ENCODE data around the gene ZNF554.

ZNF554 gene

DNA sequence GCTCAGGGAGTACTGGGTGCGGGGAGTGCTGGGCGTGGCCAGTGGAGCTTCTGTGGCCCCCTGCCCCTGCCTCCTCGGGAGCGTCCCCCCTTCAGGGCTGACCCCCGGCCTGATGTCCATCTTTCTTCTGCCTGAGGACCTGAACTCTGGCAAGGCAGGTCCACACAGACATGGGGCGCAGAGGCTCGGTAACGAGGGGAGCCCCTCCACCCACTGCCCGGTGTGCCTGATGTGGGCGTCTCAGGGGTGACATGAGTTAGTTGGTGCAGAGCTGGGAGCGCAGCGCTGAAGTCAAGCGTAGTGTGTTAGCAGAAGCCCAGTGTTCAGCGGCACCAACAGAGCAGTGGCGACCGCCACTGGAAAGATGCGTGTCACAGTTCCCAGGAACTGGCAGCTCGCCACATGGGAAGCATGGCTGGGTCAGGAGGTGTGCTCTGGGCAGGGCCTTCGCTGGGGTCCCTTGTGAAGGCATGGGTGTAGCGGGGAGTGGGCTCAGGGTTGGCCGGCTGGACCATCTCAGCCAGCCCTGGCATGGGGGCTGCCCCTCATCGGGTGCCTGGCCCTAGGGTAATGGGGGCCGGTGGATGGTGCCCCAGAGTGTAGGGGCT is 22.9 kb upstream of the ZNF554 start:
- in situ Hi-C loops (cut with MboI; ENCODE audit: low pct_unique_long_range_greater_than_20kb, low sequenced_read_pairs, unreplicated experiment) = no loop called here
- DNase-seq (ENCODE audit: low spot score) = no peak
- TF ChIP-seq, protein P1, sequence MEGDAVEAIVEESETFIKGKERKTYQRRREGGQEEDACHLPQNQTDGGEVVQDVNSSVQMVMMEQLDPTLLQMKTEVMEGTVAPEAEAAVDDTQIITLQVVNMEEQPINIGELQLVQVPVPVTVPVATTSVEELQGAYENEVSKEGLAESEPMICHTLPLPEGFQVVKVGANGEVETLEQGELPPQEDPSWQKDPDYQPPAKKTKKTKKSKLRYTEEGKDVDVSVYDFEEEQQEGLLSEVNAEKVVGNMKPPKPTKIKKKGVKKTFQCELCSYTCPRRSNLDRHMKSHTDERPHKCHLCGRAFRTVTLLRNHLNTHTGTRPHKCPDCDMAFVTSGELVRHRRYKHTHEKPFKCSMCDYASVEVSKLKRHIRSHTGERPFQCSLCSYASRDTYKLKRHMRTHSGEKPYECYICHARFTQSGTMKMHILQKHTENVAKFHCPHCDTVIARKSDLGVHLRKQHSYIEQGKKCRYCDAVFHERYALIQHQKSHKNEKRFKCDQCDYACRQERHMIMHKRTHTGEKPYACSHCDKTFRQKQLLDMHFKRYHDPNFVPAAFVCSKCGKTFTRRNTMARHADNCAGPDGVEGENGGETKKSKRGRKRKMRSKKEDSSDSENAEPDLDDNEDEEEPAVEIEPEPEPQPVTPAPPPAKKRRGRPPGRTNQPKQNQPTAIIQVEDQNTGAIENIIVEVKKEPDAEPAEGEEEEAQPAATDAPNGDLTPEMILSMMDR (IDR thresholded peaks at IDR 0.05; ENCODE audit: extremely low read depth, insufficient read depth, missing control alignments) = no peak

- in situ Hi-C loops (cut with MboI; ENCODE audit: low pct_unique_long_range_greater_than_20kb, low sequenced_read_pairs, unreplicated experiment) = no loop called here
- TF ChIP-seq, protein P1 (IDR thresholded peaks at IDR 0.05; ENCODE audit: extremely low read depth, insufficient read depth, missing control alignments) = no peak
- DNase-seq (ENCODE audit: low spot score) = no peak
Measured at GRCh38 chr19:2797280-2797679, 22.4 kb upstream of the ZNF554 start.

- TF ChIP-seq, protein P1 (IDR thresholded peaks at IDR 0.05; ENCODE audit: extremely low read depth, insufficient read depth, missing control alignments) = no peak
- no peak for DNase-seq (ENCODE audit: low spot score)
- in situ Hi-C loops (cut with MboI; ENCODE audit: low pct_unique_long_range_greater_than_20kb, low sequenced_read_pairs, unreplicated experiment) = no loop called here
Measured at GRCh38 chr19:2798158-2798685, 21.4 kb upstream of the ZNF554 start.

- DNase-seq (ENCODE audit: low spot score) = no peak
- in situ Hi-C loops (cut with MboI; ENCODE audit: low pct_unique_long_range_greater_than_20kb, low sequenced_read_pairs, unreplicated experiment) = no loop called here
- TF ChIP-seq, protein P1 (IDR thresholded peaks at IDR 0.05; ENCODE audit: extremely low read depth, insufficient read depth, missing control alignments) = no peak
Measured at GRCh38 chr19:2798733-2799132, 20.9 kb upstream of the ZNF554 start.

DNA sequence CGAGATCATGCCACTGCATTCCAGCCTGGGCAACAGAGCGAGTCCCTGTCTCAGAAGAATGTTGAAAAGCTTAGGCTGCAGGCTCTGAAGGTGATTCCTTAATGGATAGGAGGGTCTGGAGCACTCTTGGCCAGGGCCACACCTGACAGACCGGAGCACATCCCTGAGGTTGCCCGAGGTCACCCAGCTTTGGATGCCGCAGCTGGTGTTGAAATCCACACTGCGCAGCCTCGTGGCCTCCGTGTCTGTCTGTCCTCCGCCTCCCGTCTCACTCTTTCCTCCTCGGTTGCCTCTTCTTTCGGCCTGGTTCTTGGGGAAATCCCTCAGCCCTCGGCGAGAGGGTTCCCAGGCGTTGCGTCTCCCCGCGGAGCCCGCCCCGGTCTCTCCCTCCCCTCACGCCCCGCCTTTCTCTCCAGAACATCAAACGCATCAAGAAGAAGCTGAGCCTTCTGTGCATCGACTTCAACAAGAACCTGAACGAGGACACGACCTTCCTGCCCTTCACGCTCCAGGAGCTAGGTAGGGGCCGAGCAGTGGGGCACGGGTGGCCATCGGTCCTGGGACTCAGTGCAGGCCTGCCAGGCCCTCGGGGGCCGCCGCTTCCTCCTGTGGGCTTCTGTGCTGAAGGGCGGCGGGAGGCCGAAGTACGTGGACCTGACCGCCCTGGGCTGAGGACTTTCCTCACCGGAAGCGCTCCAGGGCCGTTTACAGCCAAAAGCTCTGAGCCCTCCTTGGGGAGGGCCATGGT is 20.2 kb upstream of the ZNF554 start:
- DNase-seq (ENCODE audit: low spot score) = no peak
- TF ChIP-seq, protein P1 (IDR thresholded peaks at IDR 0.05; ENCODE audit: extremely low read depth, insufficient read depth, missing control alignments) = no peak
- in situ Hi-C loops (cut with MboI; ENCODE audit: low pct_unique_long_range_greater_than_20kb, low sequenced_read_pairs, unreplicated experiment) = no loop called here

DNA sequence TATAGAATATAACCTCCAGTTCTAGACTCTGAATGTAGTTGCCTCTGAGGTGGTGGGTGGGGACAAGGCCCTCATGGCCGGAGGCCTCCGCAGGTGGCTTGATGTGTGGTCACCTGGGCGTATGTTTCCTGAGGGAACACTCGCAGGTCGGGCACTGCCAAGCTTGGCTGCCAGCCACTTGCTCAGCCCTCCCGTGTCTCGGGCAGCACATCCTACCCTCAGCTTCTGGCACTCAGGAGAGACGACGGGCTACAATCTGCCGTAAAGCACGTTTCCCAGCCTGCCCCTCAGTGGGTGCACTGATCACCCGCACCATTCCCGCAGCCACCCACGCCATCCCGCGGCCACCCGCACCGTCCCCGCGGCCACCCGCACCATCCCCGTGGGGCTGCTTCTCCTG is 19.2 kb upstream of the ZNF554 start:
- TF ChIP-seq, protein P1 (IDR thresholded peaks at IDR 0.05; ENCODE audit: extremely low read depth, insufficient read depth, missing control alignments) = no peak
- in situ Hi-C loops (cut with MboI; ENCODE audit: low pct_unique_long_range_greater_than_20kb, low sequenced_read_pairs, unreplicated experiment) = no loop called here
- no peak for DNase-seq (ENCODE audit: low spot score)

Measured in GM13977 (cell line).